HCT116 (cell line): Measurements from ENCODE around the gene MSH2. TPM values are rescaled to one million over a fixed set of nuclear protein-coding genes. Genes with fewer than 3 reads are reported as not detected.

Experiments used
- microRNA counts: library from miRNA; unstranded; fragments of <30 nt; microRNA quantifications from one replicate; lab custom pipeline; 2015
- microRNA-seq: library from miRNA; unstranded; fragments of <30 nt; microRNA quantifications from one replicate; pipeline ENCODE4, GENCODE V29; 2016; ENCODE audit warnings: borderline number of aligned reads
- total RNA-seq: library from RNA; stranded (reverse); gene quantifications from one replicate; pipeline ENCODE4 v1.2.1, GENCODE V29; 2021; ENCODE audit not compliant: unreplicated experiment

The MSH2 gene
- total RNA-seq, 1 experiment from 2014 or later, result 54.9 TPM

MicroRNAs within 50 kb of the gene (microRNA counts, 767-probe panel; counts per million panel counts)
- not detected for microRNA hsa-miR-559 (lab: Ali Mortazavi, UCI)

Small RNA genes lying within 50 kb of the gene (microRNA-seq; reads per million reads assigned to microRNA genes)
- gene MIR559, result 28.2 reads per million, percentile 47 among the genes with 10 or more reads in this experiment

Other genes starting within 250 kb of the MSH2 start
- gene STPG4, start 247.8 kb upstream of the MSH2 start, total RNA-seq, result 10.6 TPM
- 405 TPM for gene CALM2, start 226.6 kb upstream of the MSH2 start, total RNA-seq
- 274 TPM for gene EPCAM, start 33.8 kb upstream of the MSH2 start, total RNA-seq
- gene KCNK12, start 167.8 kb downstream of the MSH2 start, total RNA-seq, result not detected